Regular cardiac myocyte (primary cell): ENCODE measurements around the gene ZSCAN26. TPM values are rescaled to one million over a fixed set of nuclear protein-coding genes. Genes with fewer than 3 reads are reported as not detected.

ENCODE experiments used
- total RNA-seq: library from RNA; depleted of rRNA; stranded (reverse); fragments of >200 nt; gene quantifications from 2 replicates; pipeline ENCODE4 v1.2.3, GENCODE V29; 2014

Gene ZSCAN26
- total RNA-seq = 12.3 and 20.6 TPM in 2 replicates

GRCh38 chr6:28266962-28267694 is at the start of gene ZSCAN26:
Gene ZSCAN26 (plus strand): TSS chr6:28267143. CDS start chr6:28271920, 4,777 bp downstream.

GRCh38 chr6:28225056-28225834 is 41.7 kb upstream of the ZSCAN26 start, which contains the start of gene ZSCAN9:
Gene ZSCAN9 (plus strand): TSS chr6:28225275. CDS start chr6:28227085, 1,810 bp downstream.

GRCh38 chr6:28252009-28252975 is 14.7 kb upstream of the ZSCAN26 start, which contains the start of gene ZKSCAN4:
Gene ZKSCAN4 (minus strand): TSS chr6:28252269. CDS start chr6:28251980, 289 bp downstream.

GRCh38 chr6:28258877-28259777 is 7.8 kb upstream of the ZSCAN26 start, which contains the start of gene NKAPL:
Gene NKAPL (plus strand): TSS chr6:28259297. CDS start chr6:28259372, 75 bp downstream.

GRCh38 chr6:28281288-28282064 is 14.5 kb downstream of the ZSCAN26 start, which contains the start of gene PGBD1:
Gene PGBD1 (plus strand): TSS chr6:28281572. CDS start chr6:28283814, 2,242 bp downstream.

Other genes starting within 250 kb of the ZSCAN26 start
- 0.38 and 0.56 TPM in 2 replicates for gene ZNF165, start 186.6 kb upstream of the ZSCAN26 start, total RNA-seq
- 1.5 and 3.1 TPM in 2 replicates for gene ZSCAN16, start 142.5 kb upstream of the ZSCAN26 start, total RNA-seq
- 11.5 and 21.1 TPM in 2 replicates for gene ZKSCAN8, start 125.3 kb upstream of the ZSCAN26 start, total RNA-seq
- gene ZSCAN9, start 41.9 kb upstream of the ZSCAN26 start, total RNA-seq = 9.8 and 12.1 TPM in 2 replicates
- 4.8 and 6.2 TPM in 2 replicates for gene ZKSCAN4, start 14.9 kb upstream of the ZSCAN26 start, total RNA-seq
- gene NKAPL, start 7.8 kb upstream of the ZSCAN26 start, total RNA-seq = 2.1 and 3.1 TPM in 2 replicates
- 4.8 and 6.5 TPM in 2 replicates for gene PGBD1, start 14.4 kb downstream of the ZSCAN26 start, total RNA-seq
- 9.2 and 15.8 TPM in 2 replicates for gene ZSCAN31, start 69.0 kb downstream of the ZSCAN26 start, total RNA-seq
- 4.2 and 5.4 TPM in 2 replicates for gene ZKSCAN3, start 82.8 kb downstream of the ZSCAN26 start, total RNA-seq
- gene ZSCAN12, start 132.6 kb downstream of the ZSCAN26 start, total RNA-seq = 5.8 and 7.0 TPM in 2 replicates
- gene ZSCAN23, start 176.3 kb downstream of the ZSCAN26 start, total RNA-seq = 1.9 and 3.9 TPM in 2 replicates
- gene GPX6, start 248.7 kb downstream of the ZSCAN26 start, total RNA-seq = not detected in 2 replicates